NCI-H128 (cell line): ENCODE results near the gene RCBTB2.
A peak's percentile ranks its signal among the peaks of the same experiment; 100 is the strongest.
"Not testable (repeated sequence)": the region's sequence is repeated elsewhere in the genome, so short reads cannot be mapped to it uniquely, and the experiment has no call there.

ENCODE experiments used
- DNase-seq: peaks from one replicate; lab custom pipeline; 2025; ENCODE audit not compliant: unreplicated experiment; lab: John Stamatoyannopoulos, UW

Gene RCBTB2

GRCh38 chr13:48532506-48533499, at the start of gene RCBTB2:
TSS of gene RCBTB2 (minus strand) at chr13:48533080. CDS start at chr13:48521939, 11,141 bp downstream.
- peak; percentile 96 for DNase-seq

GRCh38 chr13:48582084-48582483, 49.2 kb upstream of the RCBTB2 start:
- no peak for DNase-seq

GRCh38 chr13:48580896-48581295, 48.0 kb upstream of the RCBTB2 start:
- no peak for DNase-seq

DNA sequence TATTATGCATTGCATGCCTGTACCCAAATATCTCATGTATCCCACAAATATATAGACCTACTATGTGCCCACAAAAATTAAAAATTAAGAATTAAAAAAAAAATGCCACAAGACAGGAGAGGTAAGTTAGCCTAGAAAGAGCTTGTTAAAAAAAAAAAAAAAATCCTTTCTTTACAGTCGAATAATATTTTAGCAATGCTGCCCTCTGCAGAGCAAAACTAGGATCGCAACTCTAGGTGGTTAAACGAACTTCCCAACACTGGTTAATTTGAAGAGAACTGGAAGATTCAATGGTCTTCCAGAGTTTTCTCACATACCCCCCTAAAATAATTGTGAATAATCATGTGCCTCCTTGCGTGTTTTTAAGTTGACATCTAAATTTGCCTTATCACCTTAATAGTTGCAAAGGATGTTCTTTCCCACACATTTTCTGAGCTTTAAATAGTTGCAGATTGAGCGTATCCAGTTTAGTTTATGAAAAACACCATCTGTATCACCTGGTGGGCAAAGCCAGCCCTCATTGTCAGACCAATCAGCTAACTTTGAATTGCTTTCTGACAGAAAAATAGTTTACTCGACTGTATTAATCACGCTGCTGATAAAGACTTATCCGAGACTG, 47.4 kb upstream of the RCBTB2 start:
- peak; percentile 53 for DNase-seq

DNA sequence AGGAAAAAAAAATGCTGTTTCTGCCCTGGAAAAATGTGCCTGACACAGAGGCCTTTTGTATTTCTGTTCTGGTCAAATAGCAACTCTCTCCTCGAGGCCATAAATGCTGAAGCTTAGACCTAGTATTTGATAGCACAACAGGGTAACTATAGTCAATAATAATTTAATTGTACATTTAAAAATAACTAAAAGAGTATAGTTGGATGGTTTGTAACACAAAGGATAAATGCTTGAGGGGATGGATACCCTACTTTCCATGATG, 47.0 kb upstream of the RCBTB2 start:
- not testable (repeated sequence) for DNase-seq

DNA sequence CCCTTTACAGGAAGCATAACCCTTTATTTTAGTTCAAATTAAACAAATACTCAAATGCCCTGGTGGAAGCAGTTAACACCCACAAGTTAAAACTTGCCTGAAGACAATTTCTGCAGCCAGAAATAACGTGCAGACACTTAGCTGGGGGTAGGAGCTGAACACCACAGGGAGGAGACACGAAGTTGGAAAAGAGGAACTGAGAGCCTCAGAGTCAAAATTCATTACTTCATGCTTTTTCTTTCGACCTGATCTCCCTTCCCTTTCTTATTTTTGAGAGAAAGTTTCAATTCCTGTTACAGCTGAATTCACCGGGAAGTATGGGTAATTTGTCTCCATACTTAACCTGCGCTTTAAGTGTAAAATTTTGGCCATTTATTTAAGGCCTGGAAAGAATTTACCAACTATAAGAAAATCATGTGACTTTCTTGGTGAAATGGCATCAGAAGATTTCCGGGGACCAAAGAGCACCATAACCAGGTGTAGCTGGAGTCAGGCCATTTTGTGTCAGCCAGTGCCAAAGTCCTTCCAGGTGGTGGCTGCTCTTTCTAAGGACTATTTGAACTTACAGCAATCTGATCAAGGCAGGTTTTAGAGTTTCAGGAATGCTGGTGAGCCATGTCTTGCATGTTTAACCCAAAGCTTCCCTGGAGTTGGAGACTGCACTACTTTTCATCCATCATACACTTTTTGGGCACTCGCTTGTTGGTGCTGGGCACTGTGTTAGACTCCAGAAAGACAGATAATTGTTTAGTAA, 46.5 kb upstream of the RCBTB2 start:
- DNase-seq = no peak

GRCh38 chr13:48578516-48579164, 45.8 kb upstream of the RCBTB2 start:
- no peak for DNase-seq

GRCh38 chr13:48576448-48577010, 43.6 kb upstream of the RCBTB2 start:
- DNase-seq = no peak

DNA sequence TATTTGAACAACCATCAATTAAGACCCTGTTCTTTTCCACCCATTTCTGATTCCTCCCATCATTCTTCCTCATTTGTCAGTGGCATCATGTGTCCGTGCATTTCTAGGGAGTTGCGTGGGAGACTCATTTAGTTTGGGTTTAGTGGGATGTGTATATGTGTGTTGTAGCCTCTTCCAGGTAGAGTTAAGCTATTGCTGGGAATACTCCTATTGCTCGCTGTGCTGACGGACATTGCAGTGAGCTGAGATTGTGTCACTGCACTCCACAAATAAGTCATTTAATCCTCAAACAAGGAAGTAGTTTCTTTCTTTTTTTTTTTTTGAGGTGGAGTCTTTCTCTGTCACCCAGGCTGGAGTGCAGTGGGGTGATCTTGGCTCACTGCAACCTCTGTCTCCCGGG, 42.2 kb upstream of the RCBTB2 start:
- no peak for DNase-seq

DNA sequence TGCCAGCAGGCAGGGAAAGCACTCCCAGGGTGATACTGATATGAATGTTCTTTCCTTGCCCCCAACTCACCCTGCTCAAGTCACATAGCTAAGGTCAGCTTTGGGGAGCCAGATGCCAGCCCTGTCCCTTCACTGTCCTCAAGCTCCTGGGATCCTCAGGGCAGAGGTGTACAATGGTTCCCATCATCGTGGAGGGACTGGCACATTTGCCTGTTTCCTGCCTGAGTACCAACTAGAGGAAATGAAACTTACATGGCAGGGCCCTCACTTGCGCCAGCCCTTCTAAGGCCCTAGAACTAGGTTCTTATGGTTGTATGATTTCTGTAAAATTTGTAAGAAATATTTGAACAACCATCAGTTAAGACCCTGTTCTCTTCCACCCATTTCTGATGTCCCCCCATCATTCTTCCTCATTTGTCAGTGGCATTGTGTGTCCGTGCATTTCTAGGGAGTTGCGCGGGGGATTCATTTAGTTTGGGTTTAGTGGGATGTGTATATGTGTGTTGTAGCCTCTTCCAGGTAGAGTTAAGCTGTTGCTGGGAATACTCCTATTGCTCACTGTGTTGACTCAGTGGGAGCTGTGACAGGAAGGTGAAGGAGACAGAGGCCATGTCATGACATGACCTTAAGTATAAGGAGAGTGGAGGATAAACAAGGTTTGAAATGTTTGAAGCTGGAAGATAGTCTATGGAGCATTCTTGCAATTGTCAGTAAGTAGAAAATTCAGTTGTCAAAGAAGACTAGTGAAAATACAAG, 41.3 kb upstream of the RCBTB2 start:
- DNase-seq = no peak

DNA sequence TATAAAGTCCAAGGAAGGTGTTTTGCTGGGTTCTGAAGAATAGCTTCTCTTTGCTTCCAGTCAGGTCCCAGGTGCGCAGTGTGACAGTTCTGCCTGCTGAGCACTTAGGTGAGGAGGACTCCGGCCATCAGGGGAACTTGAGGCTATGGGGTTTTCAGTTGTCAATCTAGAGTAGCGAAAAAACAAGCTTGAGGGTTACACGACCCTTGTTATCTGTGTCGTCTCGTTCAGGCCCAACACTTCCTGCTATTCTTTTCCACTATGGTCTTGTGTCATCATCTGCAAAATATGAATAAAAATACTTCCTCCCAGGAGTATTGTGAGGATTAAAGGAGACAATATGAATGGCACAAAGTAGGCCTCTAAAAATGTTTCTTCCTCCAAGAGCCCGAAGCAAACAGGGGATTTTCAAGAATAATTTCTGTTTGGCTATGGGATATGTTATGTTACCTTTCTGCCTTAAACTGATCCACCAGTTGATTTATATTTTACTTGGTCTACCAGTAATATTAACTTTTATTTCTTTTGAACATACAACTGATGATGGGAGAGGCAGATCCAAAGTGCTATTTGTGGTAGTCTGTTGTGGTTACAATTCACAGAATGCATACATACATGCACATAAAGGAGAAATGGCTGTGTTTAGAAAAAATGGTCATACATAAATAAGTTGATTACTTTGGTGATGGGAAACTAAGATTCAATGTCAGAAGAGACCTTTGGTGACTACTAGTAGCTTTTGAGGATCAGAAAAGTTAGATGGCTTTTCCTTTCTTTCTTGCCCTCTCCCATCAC, 40.5 kb upstream of the RCBTB2 start:
- no peak for DNase-seq

- DNase-seq = no peak
Measured at GRCh38 chr13:48571126-48571913, 38.4 kb upstream of the RCBTB2 start.

DNA sequence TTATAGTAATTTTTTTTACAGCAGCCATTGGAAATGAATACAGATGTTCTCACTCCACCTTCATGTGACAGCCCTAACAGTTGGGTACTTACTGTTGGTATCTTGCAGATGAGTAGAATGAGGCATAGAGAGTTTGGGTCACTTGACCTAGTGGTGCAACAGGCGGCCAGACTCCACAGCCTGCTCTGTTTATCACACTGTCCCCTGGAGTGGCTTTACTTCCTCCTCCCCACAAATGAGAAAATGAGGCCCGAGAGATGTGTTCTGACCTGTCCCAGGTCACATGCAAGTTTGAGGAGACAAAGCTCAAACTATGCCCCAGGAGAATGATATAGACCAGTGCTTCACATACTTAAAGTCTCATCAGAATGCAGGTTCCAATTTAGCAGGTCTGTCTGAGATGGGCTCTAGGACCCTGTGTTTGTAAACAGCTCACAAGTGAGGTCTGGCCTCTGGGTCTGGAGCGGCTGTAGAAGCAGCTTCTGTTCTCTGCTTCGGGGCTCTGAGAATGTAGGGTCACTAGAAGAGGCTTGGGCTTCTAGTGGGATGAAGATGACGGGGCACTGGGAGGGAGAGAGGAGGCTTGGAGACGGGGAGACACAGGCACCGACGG, 37.4 kb upstream of the RCBTB2 start:
- DNase-seq = no peak

GRCh38 chr13:48569104-48569666, 36.3 kb upstream of the RCBTB2 start:
- no peak for DNase-seq

DNA sequence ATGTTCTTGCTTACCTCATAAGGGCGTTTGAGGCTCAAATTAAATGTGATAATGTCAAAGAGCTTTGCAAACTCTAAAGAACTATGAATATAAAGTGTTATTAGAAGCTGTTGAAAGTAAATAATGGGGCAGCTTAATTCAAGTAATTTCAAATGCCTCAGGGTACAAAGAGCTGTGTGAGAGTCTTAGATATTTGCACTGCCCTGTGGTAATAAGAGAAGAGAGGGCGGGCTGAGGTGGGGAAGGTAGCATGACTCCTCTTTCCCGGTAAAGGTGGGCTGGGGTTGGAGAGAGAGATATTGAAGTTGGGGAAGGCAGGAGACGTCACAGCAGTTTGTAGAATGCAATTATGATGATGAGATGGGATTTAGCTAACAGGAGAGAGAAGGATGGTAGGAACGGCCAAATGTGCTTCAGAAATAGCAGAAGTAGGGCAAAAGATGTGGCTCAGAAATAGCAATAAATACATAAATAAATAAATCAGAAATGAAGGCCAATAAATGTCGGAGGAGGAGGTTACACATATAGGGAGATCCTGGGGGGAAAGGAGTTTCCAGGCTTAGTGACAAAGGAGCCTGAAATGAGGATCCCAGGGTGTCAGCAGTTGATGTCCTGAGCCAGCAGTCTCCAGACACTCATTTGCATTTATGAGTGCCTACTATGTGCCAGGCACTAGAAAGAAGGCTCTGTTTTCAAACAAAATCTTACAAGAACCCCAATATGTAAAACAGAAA, 35.7 kb upstream of the RCBTB2 start:
- DNase-seq = no peak

- DNase-seq = no peak
Measured at GRCh38 chr13:48567515-48568369, 34.9 kb upstream of the RCBTB2 start.
